Stimulated activated CD4-positive, alpha-beta T cell treated with anti-CD3 and anti-CD28 coated beads, Interleukin-1b, Interleukin-23, amount 100 ng/mL, for 48 hours (primary cell): ENCODE measurements around the gene SLC25A10.
"Not testable (repeated sequence)": the region's sequence is repeated elsewhere in the genome, so short reads cannot be mapped to it uniquely, and the experiment has no call there.

Experiments
- DNase-seq: peaks from one replicate; pipeline ENCODE4 v3.0.0-alpha.2; 2020

SLC25A10 gene

GRCh38 chr17:81711814-81712467 is at the start of gene SLC25A10:
Gene SLC25A10 (plus strand): TSS chr17:81712284. CDS start chr17:81712427, 143 bp downstream.
- DNase-seq = peak; percentile 87

- no peak for DNase-seq
Measured at GRCh38 chr17:81664051-81664470, 48.0 kb upstream of the SLC25A10 start.

GRCh38 chr17:81665205-81666091 is 46.6 kb upstream of the SLC25A10 start:
- peak; percentile 76 for DNase-seq

GRCh38 chr17:81666092-81666341 is 46.1 kb upstream of the SLC25A10 start:
- no peak for DNase-seq

- DNase-seq = peak; percentile 95
Measured at GRCh38 chr17:81666342-81667191, 45.5 kb upstream of the SLC25A10 start, which contains the start of the genes CCDC137 and OXLD1. Gene CCDC137 (plus strand): TSS chr17:81666737. CDS start chr17:81666767, 30 bp downstream. Gene OXLD1 (minus strand): TSS chr17:81666605. CDS start chr17:81666577, 28 bp downstream.

- no peak for DNase-seq
Measured at GRCh38 chr17:81667754-81668153, 44.3 kb upstream of the SLC25A10 start.

GRCh38 chr17:81672504-81672903 is 39.6 kb upstream of the SLC25A10 start:
- no peak for DNase-seq

GRCh38 chr17:81672954-81673353 is 39.1 kb upstream of the SLC25A10 start:
- DNase-seq = no peak

GRCh38 chr17:81673561-81674258 is 38.4 kb upstream of the SLC25A10 start:
- no peak for DNase-seq

- DNase-seq = not testable (repeated sequence)
Measured at GRCh38 chr17:81675515-81676221, 36.4 kb upstream of the SLC25A10 start.

GRCh38 chr17:81676906-81677305 is 35.2 kb upstream of the SLC25A10 start:
- no peak for DNase-seq

GRCh38 chr17:81680150-81680549 is 31.9 kb upstream of the SLC25A10 start:
- no peak for DNase-seq

- DNase-seq = no peak
Measured at GRCh38 chr17:81681672-81682071, 30.4 kb upstream of the SLC25A10 start.

- DNase-seq = no peak
Measured at GRCh38 chr17:81682565-81683207, 29.4 kb upstream of the SLC25A10 start.

- no peak for DNase-seq
Measured at GRCh38 chr17:81683208-81683583, 28.9 kb upstream of the SLC25A10 start.

GRCh38 chr17:81683584-81684441 is 28.3 kb upstream of the SLC25A10 start, which contains the start of the genes ARL16 and HGS:
Gene ARL16 (minus strand): TSS chr17:81683797. CDS start chr17:81683753, 44 bp downstream.
Gene HGS (plus strand): TSS chr17:81684011. CDS start chr17:81684067, 56 bp downstream.
- DNase-seq = peak; percentile 97

GRCh38 chr17:81684442-81684911 is 27.6 kb upstream of the SLC25A10 start:
- no peak for DNase-seq

- peak; percentile 77 for DNase-seq
Measured at GRCh38 chr17:81685108-81685507, 27.0 kb upstream of the SLC25A10 start.

GRCh38 chr17:81686614-81687013 is 25.5 kb upstream of the SLC25A10 start:
- no peak for DNase-seq
